WTC11 (cell line): ENCODE measurements around the gene IGFL4.

Source experiments
- CTCF ChIP-seq: fragments of 200-600 bp; IDR thresholded peaks from 2 replicates; pipeline ENCODE4 v1.8.0; 2022; ENCODE audit warnings: antibody characterized with exemption
- E2F1 ChIP-seq: sonication (generic); formaldehyde crosslinking; IDR thresholded peaks from 2 replicates; pipeline ENCODE4 v1.8.0; 2022; ENCODE audit warnings: mild to moderate bottlenecking, missing genetic modification reagents
- MYBL2 ChIP-seq: sonication (generic); formaldehyde crosslinking; IDR thresholded peaks from 2 replicates; pipeline ENCODE4 v1.8.1; 2023; ENCODE audit warnings: mild to moderate bottlenecking, moderate library complexity, missing genetic modification reagents
- RELA ChIP-seq: sonication (generic); formaldehyde crosslinking; IDR thresholded peaks from 2 replicates; pipeline ENCODE4 v1.8.1; 2022; ENCODE audit warnings: missing genetic modification reagents, mild to moderate bottlenecking, borderline replicate concordance
- SP1 ChIP-seq: sonication (generic); formaldehyde crosslinking; conservative IDR thresholded peaks from 2 replicates; pipeline ENCODE4 v1.8.1; 2022; ENCODE audit warnings: missing genetic modification reagents
- TEAD1 ChIP-seq: sonication (generic); formaldehyde crosslinking; IDR thresholded peaks from 2 replicates; pipeline ENCODE4 v1.8.0; 2022; ENCODE audit warnings: mild to moderate bottlenecking, missing genetic modification reagents
- TF ChIP-seq, protein P1 (sequence below): sonication (generic); formaldehyde crosslinking; IDR thresholded peaks from 2 replicates; pipeline ENCODE4 v1.8.0; 2022; ENCODE audit warnings: mild to moderate bottlenecking, missing genetic modification reagents
- TF ChIP-seq, protein P2 (sequence below): sonication (generic); formaldehyde crosslinking; IDR thresholded peaks from 2 replicates; pipeline ENCODE4 v1.8.0; 2022; ENCODE audit warnings: mild to moderate bottlenecking, missing genetic modification reagents

- TF ChIP-seq MYBL2 (CRISPR knock-in tag) (no peak), CTCF (no peak), SP1 (no peak), TEAD1 (CRISPR knock-in tag) (no peak), E2F1 (CRISPR knock-in tag) (no peak), RELA (CRISPR knock-in tag) (no peak)
- TF ChIP-seq, protein P1, sequence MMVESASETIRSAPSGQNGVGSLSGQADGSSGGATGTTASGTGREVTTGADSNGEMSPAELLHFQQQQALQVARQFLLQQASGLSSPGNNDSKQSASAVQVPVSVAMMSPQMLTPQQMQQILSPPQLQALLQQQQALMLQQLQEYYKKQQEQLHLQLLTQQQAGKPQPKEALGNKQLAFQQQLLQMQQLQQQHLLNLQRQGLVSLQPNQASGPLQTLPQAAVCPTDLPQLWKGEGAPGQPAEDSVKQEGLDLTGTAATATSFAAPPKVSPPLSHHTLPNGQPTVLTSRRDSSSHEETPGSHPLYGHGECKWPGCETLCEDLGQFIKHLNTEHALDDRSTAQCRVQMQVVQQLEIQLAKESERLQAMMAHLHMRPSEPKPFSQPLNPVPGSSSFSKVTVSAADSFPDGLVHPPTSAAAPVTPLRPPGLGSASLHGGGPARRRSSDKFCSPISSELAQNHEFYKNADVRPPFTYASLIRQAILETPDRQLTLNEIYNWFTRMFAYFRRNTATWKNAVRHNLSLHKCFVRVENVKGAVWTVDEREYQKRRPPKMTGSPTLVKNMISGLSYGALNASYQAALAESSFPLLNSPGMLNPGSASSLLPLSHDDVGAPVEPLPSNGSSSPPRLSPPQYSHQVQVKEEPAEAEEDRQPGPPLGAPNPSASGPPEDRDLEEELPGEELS (CRISPR knock-in tag) = no peak
- TF ChIP-seq, protein P2, sequence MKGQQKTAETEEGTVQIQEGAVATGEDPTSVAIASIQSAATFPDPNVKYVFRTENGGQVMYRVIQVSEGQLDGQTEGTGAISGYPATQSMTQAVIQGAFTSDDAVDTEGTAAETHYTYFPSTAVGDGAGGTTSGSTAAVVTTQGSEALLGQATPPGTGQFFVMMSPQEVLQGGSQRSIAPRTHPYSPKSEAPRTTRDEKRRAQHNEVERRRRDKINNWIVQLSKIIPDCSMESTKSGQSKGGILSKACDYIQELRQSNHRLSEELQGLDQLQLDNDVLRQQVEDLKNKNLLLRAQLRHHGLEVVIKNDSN = no peak
Measured at GRCh38 chr19:45996933-45997332, 43.9 kb downstream of the IGFL4 start.
